Hepatocyte (in vitro differentiated cells): ENCODE data around the gene USE1. TPM values are rescaled to one million over a fixed set of nuclear protein-coding genes. Genes with fewer than 3 reads are reported as not detected.

Experiments
- DNase-seq: peaks from one replicate; pipeline ENCODE4 v3.0.0-alpha.2; 2016; ENCODE audit warnings: low spot score
- H2AFZ ChIP-seq: fragments of 200-600 bp; sonication (generic); 2 replicates; pipeline ENCODE4 v1.6.0; 2016; ENCODE audit warnings: antibody characterized with exemption, mild to moderate bottlenecking
- H3K27ac ChIP-seq: fragments of 200-600 bp; sonication (generic); 2 replicates; pipeline ENCODE4 v1.5.1; 2016; ENCODE audit warnings: mild to moderate bottlenecking
- H3K27me3 ChIP-seq: fragments of 200-600 bp; sonication (generic); 2 replicates; pipeline ENCODE4 v1.6.1; 2016
- H3K36me3 ChIP-seq: fragments of 200-600 bp; sonication (generic); replicated peaks from 2 replicates; pipeline ENCODE4 v1.5.1; 2016; ENCODE audit warnings: low read depth; ENCODE audit not compliant: insufficient read depth
- H3K4me1 ChIP-seq: fragments of 200-600 bp; sonication (generic); 2 replicates; pipeline ENCODE4 v1.5.1; 2016; ENCODE audit warnings: mild to moderate bottlenecking, moderate library complexity; ENCODE audit not compliant: insufficient read depth
- H3K4me2 ChIP-seq: fragments of 200-600 bp; sonication (generic); 2 replicates; pipeline ENCODE4 v1.6.0; 2016
- H3K4me3 ChIP-seq: fragments of 200-600 bp; sonication (generic); 2 replicates; pipeline ENCODE4 v1.5.1; 2016; ENCODE audit warnings: mild to moderate bottlenecking
- H3K79me2 ChIP-seq: fragments of 200-600 bp; sonication (generic); 2 replicates; pipeline ENCODE4 v1.6.0; 2017; ENCODE audit warnings: mild to moderate bottlenecking
- H3K9me2 ChIP-seq: fragments of 200-600 bp; sonication (generic); replicated peaks from 2 replicates; pipeline ENCODE4 v1.6.0; 2017; ENCODE audit warnings: mild to moderate bottlenecking; ENCODE audit not compliant: insufficient read depth
- H3K9me3 ChIP-seq: fragments of 200-600 bp; sonication (generic); 2 replicates; pipeline ENCODE4 v1.5.1; 2016; ENCODE audit warnings: low read depth, mild to moderate bottlenecking
- H4K20me1 ChIP-seq: fragments of 200-600 bp; sonication (generic); 2 replicates; pipeline ENCODE4 v1.6.0; 2016; ENCODE audit warnings: mild to moderate bottlenecking; ENCODE audit not compliant: insufficient read depth, poor library complexity, severe bottlenecking
- EZH2 ChIP-seq: fragments of 200-600 bp; sonication (generic); IDR thresholded peaks from 2 replicates; pipeline ENCODE4 v1.6.1; 2016; ENCODE audit warnings: antibody characterized with exemption, mild to moderate bottlenecking, borderline replicate concordance
- EZH2phosphoT487 ChIP-seq: fragments of 200-600 bp; sonication (generic); IDR thresholded peaks from one replicate; pipeline ENCODE4 v1.6.1; 2018; ENCODE audit warnings: antibody characterized with exemption, mild to moderate bottlenecking, low read depth, moderate library complexity; ENCODE audit not compliant: unreplicated experiment, severe bottlenecking
- WGBS: methylation state at CpG from one replicate; pipeline ENCODE4 v1.1.6; 2016; ENCODE audit warnings: low lambda C conversion rate; ENCODE audit errors: missing lambda C conversion rate; 5-methylcytosine and 5-hydroxymethylcytosine counted together
- polyA plus RNA-seq: library from polyadenylated mRNA; unstranded; fragments of >200 nt; fragmentation: Nextera tagmentation; extraction: Ambion mirVana; gene quantifications from 2 replicates; pipeline ENCODE4 v1.2.1, GENCODE V29; 2016
- total RNA-seq: library from RNA; depleted of rRNA; stranded (reverse); fragments of >200 nt; gene quantifications from 2 replicates; pipeline ENCODE4 v1.2.3, GENCODE V29; 2014
- TF ChIP-seq, protein P1 (sequence below): fragments of 200-600 bp; sonication (generic); IDR thresholded peaks from 2 replicates; pipeline ENCODE4 v1.5.1; 2016; ENCODE audit warnings: antibody characterized with exemption, mild to moderate bottlenecking; ENCODE audit not compliant: poor library complexity

The USE1 gene
- total and polyA plus RNA-seq, 2 experiments from 2014 or later: 26.9 to 46.7 TPM

DNA sequence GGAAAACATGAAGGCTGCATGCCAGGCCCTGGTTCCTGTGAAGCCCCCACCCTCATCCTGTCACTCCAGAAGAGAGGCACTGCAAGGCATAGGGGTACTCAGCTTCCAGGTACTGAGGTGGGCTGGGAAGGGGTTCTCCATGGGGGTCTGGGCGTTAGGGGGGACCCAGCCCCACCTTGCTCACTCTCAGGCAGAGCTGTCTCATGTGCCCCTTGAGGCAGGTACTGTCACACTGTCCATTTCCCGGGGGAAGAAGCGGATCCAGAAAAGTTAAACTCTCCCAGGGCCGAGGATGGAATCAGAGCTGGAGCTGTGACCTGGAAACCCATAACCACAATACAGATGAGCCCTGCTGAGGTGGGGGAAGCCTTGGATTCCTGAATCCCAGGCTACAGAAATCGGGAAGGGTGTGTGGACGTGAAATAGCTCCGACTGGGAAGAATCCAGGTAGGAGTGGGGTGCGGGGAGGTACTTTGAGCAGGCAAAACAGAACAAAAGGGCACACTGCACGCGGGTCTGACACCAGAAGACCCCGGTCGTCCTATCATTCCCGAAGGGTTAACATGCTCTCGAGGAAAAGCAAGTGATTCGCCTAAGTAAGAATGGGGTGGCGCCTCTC, 540 bp upstream of the USE1 start:
- peaks cover 6% of the 10 kb centered on the region for H3K4me1 ChIP-seq
- 40% methylated on average over 16 of the region's 16 CpGs for WGBS
- H3K36me3 ChIP-seq: no peaks in the 10 kb centered on the region
- DNase-seq: peak; percentile 3
- peak overlapping the region; percentile 86 for H2AFZ ChIP-seq
- H3K79me2 ChIP-seq: peaks cover 12% of the 10 kb centered on the region
- H3K9me2 ChIP-seq: no peaks in the 10 kb centered on the region
- peak overlapping the region; percentile 76 for H3K4me2 ChIP-seq
- TF ChIP-seq EZH2phosphoT487 (no peak), EZH2 (no peak)
- TF ChIP-seq, protein P1, sequence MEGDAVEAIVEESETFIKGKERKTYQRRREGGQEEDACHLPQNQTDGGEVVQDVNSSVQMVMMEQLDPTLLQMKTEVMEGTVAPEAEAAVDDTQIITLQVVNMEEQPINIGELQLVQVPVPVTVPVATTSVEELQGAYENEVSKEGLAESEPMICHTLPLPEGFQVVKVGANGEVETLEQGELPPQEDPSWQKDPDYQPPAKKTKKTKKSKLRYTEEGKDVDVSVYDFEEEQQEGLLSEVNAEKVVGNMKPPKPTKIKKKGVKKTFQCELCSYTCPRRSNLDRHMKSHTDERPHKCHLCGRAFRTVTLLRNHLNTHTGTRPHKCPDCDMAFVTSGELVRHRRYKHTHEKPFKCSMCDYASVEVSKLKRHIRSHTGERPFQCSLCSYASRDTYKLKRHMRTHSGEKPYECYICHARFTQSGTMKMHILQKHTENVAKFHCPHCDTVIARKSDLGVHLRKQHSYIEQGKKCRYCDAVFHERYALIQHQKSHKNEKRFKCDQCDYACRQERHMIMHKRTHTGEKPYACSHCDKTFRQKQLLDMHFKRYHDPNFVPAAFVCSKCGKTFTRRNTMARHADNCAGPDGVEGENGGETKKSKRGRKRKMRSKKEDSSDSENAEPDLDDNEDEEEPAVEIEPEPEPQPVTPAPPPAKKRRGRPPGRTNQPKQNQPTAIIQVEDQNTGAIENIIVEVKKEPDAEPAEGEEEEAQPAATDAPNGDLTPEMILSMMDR: no peak
- H3K27ac ChIP-seq: peak overlapping the region; percentile 95
- no peaks in the 10 kb centered on the region for H3K9me3 ChIP-seq
- H4K20me1 ChIP-seq: no peaks in the 10 kb centered on the region
- H3K27me3 ChIP-seq: no peaks in the 10 kb centered on the region
- H3K4me3 ChIP-seq: peak overlapping the region; percentile 69

DNA sequence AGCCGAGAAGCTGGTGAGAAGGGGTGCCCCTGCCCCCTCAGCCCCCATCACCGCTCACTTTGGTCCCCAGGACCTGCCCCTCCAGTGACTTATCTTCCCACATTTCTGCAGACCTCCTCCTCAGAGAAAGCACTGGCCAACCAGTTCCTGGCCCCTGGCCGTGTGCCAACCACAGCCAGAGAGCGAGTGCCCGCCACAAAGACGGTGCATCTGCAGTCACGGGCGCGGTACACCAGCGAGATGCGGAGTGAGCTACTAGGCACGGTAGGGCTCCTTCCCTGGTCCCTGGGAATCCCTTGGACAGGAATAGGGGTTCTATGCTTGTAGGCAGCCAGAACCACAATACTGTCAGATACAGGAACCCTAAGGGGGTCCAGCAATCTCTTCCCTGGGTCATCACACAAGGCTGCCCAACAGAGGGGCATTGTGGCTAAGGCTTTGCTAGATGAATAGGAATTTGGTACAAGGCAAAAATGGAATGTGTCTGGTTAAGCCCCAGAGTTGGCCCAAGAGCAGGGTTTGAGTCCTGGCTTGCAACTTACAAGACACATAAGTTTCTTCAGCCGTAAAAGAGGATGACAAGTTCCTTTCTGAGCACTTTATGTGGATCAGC, 1.0 kb downstream of the USE1 start:
- Histone ChIP-seq H2AFZ (peak overlapping the region; percentile 86), H3K36me3 (no peaks in the 10 kb centered on the region), H3K27me3 (no peaks in the 10 kb centered on the region), H3K9me2 (no peaks in the 10 kb centered on the region), H3K4me2 (peak overlapping the region; percentile 76), H3K9me3 (no peaks in the 10 kb centered on the region), H3K27ac (peak overlapping the region; percentile 95), H3K4me3 (no peak overlapping the region), H3K79me2 (peaks cover 12% of the 10 kb centered on the region), H4K20me1 (no peaks in the 10 kb centered on the region), H3K4me1 (peaks cover 6% of the 10 kb centered on the region)
- DNase-seq: no peak
- TF ChIP-seq EZH2phosphoT487 (no peak), EZH2 (no peak)
- TF ChIP-seq, protein P1: no peak
- WGBS: 98% methylated on average over 13 of the region's 13 CpGs

DNA sequence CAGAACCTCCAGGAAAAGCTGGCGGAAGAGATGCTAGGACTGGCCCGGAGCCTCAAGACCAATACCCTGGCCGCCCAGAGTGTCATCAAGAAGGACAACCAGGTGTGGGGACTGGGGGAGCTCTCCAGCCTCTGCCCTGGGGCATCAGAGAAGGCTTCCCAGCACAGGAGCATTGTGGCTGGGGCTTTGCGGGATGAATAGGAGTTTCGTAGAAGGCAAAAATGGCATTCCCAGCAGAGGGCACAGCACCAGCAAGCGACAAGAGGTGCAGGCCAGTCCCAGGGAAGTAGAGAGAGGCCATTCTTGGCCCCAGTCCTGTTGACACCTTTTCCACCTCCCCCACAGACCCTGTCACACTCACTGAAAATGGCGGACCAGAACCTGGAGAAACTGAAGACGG, 4.1 kb downstream of the USE1 start:
- no peaks in the 10 kb centered on the region for H3K9me2 ChIP-seq
- no peak overlapping the region for H3K27ac ChIP-seq
- peaks cover 6% of the 10 kb centered on the region for H3K4me1 ChIP-seq
- H3K9me3 ChIP-seq: no peaks in the 10 kb centered on the region
- DNase-seq: no peak
- no peak overlapping the region for H3K4me3 ChIP-seq
- no peaks in the 10 kb centered on the region for H3K36me3 ChIP-seq
- TF ChIP-seq EZH2: no peak
- TF ChIP-seq, protein P1: no peak
- no peak for TF ChIP-seq EZH2phosphoT487
- no peaks in the 10 kb centered on the region for H4K20me1 ChIP-seq
- 97% methylated on average over 8 of the region's 8 CpGs for WGBS
- no peak overlapping the region for H2AFZ ChIP-seq
- no peak overlapping the region for H3K4me2 ChIP-seq
- no peaks in the 10 kb centered on the region for H3K27me3 ChIP-seq
- peaks cover 12% of the 10 kb centered on the region for H3K79me2 ChIP-seq
